Measurements from ENCODE around the gene TMEM132A.

The TMEM132A gene

DNA sequence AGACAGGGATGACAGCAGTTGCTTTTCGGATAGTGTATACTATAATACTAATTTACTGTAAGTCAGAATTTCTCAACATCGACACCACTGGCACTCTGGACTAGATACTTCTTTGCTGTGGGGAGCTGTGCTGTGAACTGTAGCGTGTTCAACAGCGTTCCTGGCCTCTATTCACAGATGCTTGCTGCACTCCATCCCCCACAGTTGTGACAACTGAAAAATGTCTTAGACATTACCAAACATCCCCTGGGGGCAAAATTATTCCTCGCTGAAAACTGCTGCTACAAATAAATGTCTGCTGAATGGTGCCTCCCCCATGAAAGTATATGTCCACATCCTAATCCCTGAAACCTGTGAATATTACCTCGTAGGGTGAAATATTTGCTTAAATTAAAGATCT, 35.2 kb downstream of the TMEM132A start:
- Histone ChIP-seq H3K4me3 (ENCODE audit: severe bottlenecking) (no peak overlapping the region), H3K9me3 (ENCODE audit: severe bottlenecking) (no peaks in the 10 kb centered on the region), H3K4me1 (ENCODE audit: insufficient read depth, poor library complexity, severe bottlenecking) (no peaks in the 10 kb centered on the region), H3K27me3 (ENCODE audit: insufficient read depth, poor library complexity, severe bottlenecking) (no peaks in the 10 kb centered on the region), H3K36me3 (ENCODE audit: low read depth) (no peaks in the 10 kb centered on the region), H3K27ac (ENCODE audit: poor library complexity, severe bottlenecking) (no peak overlapping the region)
- no peak for DNase-seq (ENCODE audit: low spot score)
- TF ChIP-seq, protein P1, sequence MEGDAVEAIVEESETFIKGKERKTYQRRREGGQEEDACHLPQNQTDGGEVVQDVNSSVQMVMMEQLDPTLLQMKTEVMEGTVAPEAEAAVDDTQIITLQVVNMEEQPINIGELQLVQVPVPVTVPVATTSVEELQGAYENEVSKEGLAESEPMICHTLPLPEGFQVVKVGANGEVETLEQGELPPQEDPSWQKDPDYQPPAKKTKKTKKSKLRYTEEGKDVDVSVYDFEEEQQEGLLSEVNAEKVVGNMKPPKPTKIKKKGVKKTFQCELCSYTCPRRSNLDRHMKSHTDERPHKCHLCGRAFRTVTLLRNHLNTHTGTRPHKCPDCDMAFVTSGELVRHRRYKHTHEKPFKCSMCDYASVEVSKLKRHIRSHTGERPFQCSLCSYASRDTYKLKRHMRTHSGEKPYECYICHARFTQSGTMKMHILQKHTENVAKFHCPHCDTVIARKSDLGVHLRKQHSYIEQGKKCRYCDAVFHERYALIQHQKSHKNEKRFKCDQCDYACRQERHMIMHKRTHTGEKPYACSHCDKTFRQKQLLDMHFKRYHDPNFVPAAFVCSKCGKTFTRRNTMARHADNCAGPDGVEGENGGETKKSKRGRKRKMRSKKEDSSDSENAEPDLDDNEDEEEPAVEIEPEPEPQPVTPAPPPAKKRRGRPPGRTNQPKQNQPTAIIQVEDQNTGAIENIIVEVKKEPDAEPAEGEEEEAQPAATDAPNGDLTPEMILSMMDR (IDR thresholded peaks at IDR 0.05; ENCODE audit: poor library complexity, severe bottlenecking): no peak
- ATAC-seq (ENCODE audit: low read depth): no peak

DNA sequence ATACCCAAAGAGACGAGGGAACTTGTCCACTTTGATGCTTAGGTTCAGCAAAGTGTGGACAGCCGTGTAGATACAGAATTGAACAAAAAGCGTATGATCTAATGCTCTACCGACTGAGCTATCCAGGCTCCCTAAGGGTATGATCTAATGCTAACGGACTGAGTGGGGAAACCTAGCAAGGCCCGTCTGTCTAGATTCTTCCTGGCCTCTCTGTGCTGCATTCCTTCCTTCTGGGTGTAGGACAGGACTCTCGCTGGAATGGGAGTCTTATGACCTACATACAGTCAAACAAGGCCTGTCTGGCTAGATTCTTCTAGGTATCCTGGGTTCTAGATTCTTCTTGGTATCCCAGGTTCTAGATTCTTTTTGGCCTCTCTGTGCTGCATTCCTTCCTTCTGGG, 36.1 kb downstream of the TMEM132A start:
- Histone ChIP-seq H3K4me1 (ENCODE audit: insufficient read depth, poor library complexity, severe bottlenecking) (no peaks in the 10 kb centered on the region), H3K9me3 (ENCODE audit: severe bottlenecking) (no peaks in the 10 kb centered on the region), H3K27ac (ENCODE audit: poor library complexity, severe bottlenecking) (no peak overlapping the region), H3K27me3 (ENCODE audit: insufficient read depth, poor library complexity, severe bottlenecking) (no peaks in the 10 kb centered on the region), H3K36me3 (ENCODE audit: low read depth) (no peaks in the 10 kb centered on the region), H3K4me3 (ENCODE audit: severe bottlenecking) (no peak overlapping the region)
- TF ChIP-seq, protein P1 (IDR thresholded peaks at IDR 0.05; ENCODE audit: poor library complexity, severe bottlenecking): no peak
- ATAC-seq (ENCODE audit: low read depth): no peak
- DNase-seq (ENCODE audit: low spot score): no peak

DNA sequence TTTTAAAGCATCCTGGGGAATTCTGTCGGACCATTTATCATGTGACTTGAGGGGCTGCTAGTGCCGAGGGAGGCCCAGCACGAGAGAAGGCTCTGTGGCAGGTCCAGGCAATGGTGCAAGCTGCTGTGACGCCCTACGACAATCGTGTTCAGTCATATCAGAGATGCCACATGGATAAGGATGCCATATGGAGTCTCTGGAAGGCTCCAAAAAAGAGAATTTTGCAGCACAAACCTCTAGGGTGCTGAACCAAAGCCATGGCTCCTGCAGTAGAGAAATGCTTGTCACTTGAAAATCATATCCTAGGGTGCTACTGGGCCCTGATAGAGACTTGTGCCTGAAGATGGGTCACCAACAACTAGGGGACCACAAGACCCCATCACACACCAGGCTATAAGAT, 40.5 kb downstream of the TMEM132A start:
- Histone ChIP-seq H3K9me3 (ENCODE audit: severe bottlenecking) (no peaks in the 10 kb centered on the region), H3K27ac (ENCODE audit: poor library complexity, severe bottlenecking) (no peak overlapping the region), H3K4me3 (ENCODE audit: severe bottlenecking) (no peak overlapping the region), H3K27me3 (ENCODE audit: insufficient read depth, poor library complexity, severe bottlenecking) (no peaks in the 10 kb centered on the region), H3K4me1 (ENCODE audit: insufficient read depth, poor library complexity, severe bottlenecking) (no peaks in the 10 kb centered on the region), H3K36me3 (ENCODE audit: low read depth) (no peaks in the 10 kb centered on the region)
- DNase-seq (ENCODE audit: low spot score): no peak
- no peak for ATAC-seq (ENCODE audit: low read depth)
- TF ChIP-seq, protein P1 (IDR thresholded peaks at IDR 0.05; ENCODE audit: poor library complexity, severe bottlenecking): no peak

DNA sequence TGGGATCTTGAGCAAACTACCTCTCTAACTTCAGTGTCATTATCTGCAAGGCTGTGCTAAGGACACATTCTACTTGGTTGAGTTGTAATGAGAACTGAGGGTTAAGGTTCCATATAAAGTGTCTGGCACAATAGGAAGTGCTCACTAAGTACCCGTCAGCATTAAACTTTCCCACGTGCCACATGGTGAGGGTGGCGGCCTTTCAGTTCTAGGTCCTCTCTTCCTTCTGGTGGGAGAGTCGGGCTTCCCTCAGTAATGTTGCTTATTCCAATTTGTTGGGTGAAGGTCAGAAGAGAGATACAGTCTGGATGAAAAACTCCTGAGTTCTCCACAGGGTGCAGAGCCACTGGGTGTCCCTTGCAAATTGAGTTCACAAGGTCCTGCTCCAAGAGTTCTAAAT, 42.6 kb downstream of the TMEM132A start:
- H3K9me3 ChIP-seq (ENCODE audit: severe bottlenecking): no peaks in the 10 kb centered on the region
- no peak overlapping the region for H3K4me3 ChIP-seq (ENCODE audit: severe bottlenecking)
- DNase-seq (ENCODE audit: low spot score): no peak
- no peak for ATAC-seq (ENCODE audit: low read depth)
- H3K36me3 ChIP-seq (ENCODE audit: low read depth): no peaks in the 10 kb centered on the region
- TF ChIP-seq, protein P1 (IDR thresholded peaks at IDR 0.05; ENCODE audit: poor library complexity, severe bottlenecking): no peak
- H3K27me3 ChIP-seq (ENCODE audit: insufficient read depth, poor library complexity, severe bottlenecking): no peaks in the 10 kb centered on the region
- H3K4me1 ChIP-seq (ENCODE audit: insufficient read depth, poor library complexity, severe bottlenecking): no peaks in the 10 kb centered on the region
- H3K27ac ChIP-seq (ENCODE audit: poor library complexity, severe bottlenecking): no peak overlapping the region

DNA sequence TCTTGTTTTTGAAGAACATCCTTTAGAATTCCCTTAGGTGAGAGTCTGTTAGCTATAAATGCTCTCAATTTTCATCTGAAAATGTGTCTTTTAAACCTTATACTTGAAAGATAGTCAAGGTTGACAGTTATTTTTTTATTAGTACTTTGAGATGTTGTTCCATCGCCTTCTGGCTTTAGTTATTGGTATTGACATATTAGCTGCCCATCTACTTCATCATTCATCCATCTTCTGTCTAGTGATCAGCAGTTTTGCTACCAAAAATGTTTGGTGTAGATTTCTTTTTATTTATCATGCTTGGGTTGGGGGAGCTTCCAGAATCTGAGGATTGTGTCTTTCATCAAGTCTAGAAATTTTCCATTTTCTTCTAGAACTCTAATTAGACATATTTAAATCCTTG, 44.0 kb downstream of the TMEM132A start:
- Histone ChIP-seq H3K9me3 (ENCODE audit: severe bottlenecking) (no peaks in the 10 kb centered on the region), H3K4me3 (ENCODE audit: severe bottlenecking) (no peak overlapping the region), H3K36me3 (ENCODE audit: low read depth) (no peaks in the 10 kb centered on the region), H3K27ac (ENCODE audit: poor library complexity, severe bottlenecking) (no peak overlapping the region), H3K4me1 (ENCODE audit: insufficient read depth, poor library complexity, severe bottlenecking) (no peaks in the 10 kb centered on the region), H3K27me3 (ENCODE audit: insufficient read depth, poor library complexity, severe bottlenecking) (no peaks in the 10 kb centered on the region)
- ATAC-seq (ENCODE audit: low read depth) (no peak), DNase-seq (ENCODE audit: low spot score) (no peak)
- TF ChIP-seq, protein P1 (IDR thresholded peaks at IDR 0.05; ENCODE audit: poor library complexity, severe bottlenecking): no peak
